HCEC 1CT (cell line): ENCODE measurements around the gene ELOB.
"Not testable (repeated sequence)": the region's sequence is repeated elsewhere in the genome, so short reads cannot be mapped to it uniquely, and the experiment has no call there.

Experiments used
- DNase-seq: peaks from one replicate; pipeline ENCODE4 v3.0.0-alpha.2; 2017

The ELOB gene

DNA sequence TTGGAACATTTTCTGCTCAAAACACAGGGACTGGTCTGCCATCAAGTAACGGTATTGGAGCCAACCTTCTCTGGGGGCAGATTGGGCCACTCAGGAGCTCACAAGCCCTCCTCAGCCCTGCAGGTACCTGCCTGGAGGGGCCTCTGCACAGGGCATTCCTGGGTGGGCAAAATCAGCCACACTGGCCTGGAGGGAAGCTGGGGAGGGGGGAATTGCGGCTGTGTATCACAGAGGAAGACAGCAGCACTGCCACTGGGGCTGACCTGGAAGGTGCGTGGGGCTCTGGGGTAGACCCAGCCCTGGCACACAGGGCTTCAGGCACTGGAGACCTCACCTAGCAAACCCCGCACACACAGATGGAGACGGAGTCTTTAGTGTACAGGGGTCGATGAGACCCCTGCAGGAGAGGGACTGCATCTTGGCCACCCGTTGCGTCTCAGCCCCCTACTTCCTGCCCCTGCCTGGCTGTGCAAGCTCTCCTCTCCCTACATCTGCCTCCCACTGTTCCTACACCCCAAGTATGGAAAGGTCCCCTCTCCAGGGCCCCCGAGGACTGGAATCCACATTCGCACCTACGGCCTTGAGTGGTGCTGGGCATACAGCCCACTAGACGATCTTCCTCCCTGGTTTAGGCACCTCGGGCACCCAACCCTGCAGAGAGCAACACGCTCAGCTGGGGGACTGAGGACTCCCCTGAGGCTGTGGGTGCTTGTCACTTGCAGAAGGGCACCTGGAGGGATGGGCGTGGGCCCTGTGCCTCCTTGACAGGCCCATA, 31.8 kb downstream of the ELOB start:
- DNase-seq: no peak

- DNase-seq: no peak
Observed at GRCh38 chr16:2744711-2745110, 32.4 kb downstream of the ELOB start.

- no peak for DNase-seq
Observed at GRCh38 chr16:2743007-2743810, 33.9 kb downstream of the ELOB start.

GRCh38 chr16:2742323-2743006, 34.6 kb downstream of the ELOB start:
- no peak for DNase-seq

DNA sequence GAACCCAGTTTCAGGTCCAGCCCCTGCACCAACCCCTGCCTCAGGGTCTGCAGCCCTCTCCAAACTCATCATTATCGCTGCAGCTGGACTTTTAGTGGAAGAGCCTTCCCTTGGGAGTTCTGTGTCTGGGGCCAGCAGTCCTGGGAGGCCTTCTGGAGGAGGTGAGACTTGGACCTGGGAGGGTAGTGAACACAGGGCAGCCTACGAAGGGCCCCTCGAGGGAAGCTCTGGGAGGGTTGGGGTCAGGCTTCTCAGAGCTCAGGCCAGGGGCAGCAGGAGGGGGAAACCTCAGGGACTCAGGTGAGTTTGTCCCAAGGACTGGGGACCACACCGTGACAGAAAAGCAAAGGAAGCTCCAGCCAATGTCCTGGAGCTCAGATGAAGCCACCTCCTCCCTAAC, 35.9 kb downstream of the ELOB start:
- DNase-seq: no peak

- no peak for DNase-seq
Observed at GRCh38 chr16:2740476-2740875, 36.6 kb downstream of the ELOB start.

DNA sequence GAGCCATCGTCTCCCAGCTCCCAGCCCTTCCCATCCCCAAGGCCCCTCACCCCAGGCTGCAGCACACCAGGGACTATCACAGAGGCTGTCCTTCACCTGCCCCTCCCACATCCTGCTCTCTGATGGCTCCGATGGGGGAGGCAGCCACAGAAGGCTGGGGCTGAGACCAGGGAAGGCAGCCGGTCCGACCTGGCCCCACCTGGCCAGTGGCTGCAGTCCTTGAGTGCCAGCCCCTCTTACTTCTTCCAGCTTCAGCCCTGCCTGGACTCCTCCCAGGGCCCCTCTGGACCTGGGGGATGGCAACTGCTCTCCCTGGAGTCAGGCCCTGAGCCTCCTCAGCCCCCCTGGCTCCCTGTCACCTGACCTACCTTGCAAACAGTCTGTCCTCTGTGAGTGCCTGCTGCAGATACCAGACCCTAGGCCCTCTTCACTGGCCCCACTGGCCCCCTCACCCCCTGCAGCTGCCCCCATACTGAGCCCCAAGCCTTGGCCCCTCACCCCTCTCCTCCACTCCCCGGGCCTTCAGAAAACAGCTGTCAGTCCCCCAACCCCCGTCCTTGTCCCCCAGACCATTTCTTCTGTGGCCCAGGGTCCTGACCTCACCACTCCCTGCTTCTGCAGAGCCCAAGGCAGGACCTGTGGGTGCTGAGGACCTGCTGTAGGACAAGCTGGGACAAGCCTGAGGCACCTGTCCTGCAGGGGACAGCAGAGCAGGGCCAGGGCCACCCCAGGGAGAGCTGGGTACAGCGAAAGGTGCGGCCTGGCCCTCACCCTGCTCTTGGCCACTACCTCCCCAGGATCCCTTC, 37.3 kb downstream of the ELOB start:
- no peak for DNase-seq

GRCh38 chr16:2738615-2739014, 38.5 kb downstream of the ELOB start:
- no peak for DNase-seq

GRCh38 chr16:2737895-2738418, 39.1 kb downstream of the ELOB start:
- no peak for DNase-seq

- DNase-seq: no peak
Observed at GRCh38 chr16:2737238-2737605, 39.9 kb downstream of the ELOB start.

DNA sequence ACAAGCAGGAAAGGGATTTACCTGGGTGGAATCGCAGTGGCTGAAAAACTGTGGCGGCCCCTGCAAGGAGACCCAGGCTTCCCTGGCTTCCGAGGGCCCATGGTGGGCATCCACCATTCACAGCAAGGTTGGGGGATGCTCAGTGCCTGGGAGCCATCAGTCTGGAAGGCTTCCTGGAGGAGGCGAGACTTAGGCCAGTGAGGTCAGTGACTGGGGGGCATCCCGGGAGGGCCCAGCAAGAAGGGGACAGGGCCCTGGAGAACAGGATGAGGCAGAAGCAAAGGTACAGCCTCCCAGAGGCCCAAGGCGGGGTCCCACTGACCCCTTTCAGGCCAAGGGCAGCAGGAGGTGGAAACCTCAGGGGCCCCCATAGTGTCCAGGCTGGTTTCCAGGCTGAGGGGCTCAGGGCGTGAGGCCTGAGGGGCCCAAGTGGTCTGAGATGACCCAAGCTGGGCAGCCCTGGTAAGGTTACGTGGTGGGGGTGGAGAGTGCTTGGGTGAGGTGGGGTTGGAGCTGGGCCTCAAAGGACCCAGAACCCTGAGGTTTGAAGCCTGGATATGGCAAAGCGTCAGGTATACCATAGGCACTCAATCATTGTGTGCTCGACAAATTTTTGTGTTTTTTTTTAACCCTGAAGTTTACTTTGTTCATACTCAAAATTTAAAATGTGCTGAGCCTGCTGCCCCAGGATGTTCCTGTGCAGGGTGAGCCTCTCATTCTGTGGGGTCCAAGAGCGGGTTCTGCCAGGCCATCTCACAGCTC, 40.4 kb downstream of the ELOB start:
- DNase-seq: no peak

DNA sequence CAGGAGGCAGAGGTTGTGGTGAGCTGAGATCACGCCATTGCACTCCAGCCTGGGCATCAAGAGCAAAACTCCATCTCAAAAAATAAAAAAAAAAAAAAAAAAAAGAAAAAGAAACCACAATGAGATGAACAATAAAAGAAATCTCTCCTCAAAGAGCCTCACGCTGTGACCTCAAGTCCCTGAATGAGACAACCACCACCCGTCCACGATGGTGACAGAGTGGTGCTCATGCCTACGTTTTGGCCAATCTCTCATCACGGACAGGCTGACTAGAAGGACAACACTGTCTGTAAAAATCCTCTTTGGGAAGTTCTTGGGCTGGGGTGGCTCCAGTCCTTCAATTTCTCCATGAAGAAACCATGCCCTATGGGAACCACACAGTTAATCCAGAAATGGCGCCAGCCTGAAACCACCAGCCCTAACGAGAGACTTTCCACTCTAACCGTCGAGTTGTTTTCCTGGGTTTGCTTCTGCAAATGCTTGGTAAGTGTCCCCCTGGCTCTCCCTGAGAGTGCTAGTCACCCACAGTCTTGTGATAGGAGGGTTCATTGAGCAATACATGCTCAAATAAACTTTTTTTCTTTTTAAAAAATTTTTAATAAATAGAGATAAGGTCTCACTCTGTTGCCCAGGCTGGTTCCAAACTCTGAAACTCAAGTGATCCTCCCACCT, 42.1 kb downstream of the ELOB start:
- no peak for DNase-seq

DNA sequence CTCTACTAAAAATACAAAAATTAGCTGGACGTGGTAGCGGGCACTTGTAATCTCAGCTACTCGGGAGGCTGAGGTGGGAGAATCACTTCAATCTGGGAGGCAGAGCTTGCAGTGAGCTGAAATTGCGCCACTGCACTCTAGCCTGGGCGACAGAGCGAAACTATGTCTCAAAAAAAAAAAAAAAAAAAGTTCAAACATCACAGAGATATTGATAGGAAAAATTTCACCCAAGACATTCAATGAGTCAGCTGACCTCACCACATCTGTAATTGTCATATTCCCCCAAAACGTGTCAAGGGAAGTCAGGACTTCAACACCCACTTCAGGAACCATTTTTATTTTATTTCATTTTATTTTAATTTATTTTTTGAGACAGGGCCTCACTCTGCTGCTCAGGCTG, 49.0 kb downstream of the ELOB start:
- DNase-seq: no peak

GRCh38 chr16:2726923-2727322, 50.2 kb downstream of the ELOB start:
- no peak for DNase-seq

GRCh38 chr16:2724816-2725348, 52.2 kb downstream of the ELOB start:
- no peak for DNase-seq

DNA sequence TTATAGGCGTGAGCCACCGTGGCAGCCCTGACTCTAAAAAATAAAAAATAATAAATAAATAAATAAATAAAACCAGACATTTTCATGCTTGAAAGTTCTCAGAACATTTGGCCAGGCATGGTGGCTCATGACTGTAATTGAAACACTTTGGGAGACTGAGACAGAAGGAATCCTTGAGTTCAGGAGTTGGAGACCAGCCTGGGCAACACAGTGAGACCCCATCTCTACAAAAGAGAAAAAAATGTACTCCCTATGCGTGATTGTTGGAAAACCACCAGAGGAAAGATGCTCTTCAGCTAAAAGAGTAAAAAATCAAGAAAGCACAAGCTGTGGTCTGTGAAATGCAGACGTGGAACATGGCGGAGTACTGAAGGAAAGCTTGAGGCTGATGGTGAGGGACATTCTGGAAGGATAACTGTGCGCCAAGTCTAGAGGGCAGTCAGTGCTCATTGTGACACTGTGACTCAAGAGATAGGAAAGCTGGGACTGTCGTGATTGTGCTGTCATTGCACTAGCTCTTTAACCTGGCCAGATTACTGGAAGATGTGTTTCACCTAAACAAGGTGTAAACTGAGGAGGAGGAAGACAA, 52.9 kb downstream of the ELOB start:
- DNase-seq: no peak

- DNase-seq: not testable (repeated sequence)
Observed at GRCh38 chr16:2721634-2722173, 55.4 kb downstream of the ELOB start.
